IPS DF 4.7 (cell line): Measurements from ENCODE around the gene MRPL54.

Experiments
- DNase-seq: peaks from one replicate; pipeline ENCODE4 v3.0.0-alpha.2; 2013; ENCODE audit warnings: low spot score; ENCODE audit errors: extremely low read depth

The MRPL54 gene

GRCh38 chr19:3784607-3785450 lies 22.3 kb downstream of the MRPL54 start:
- DNase-seq = no peak

GRCh38 chr19:3785451-3785937 lies 23.0 kb downstream of the MRPL54 start:
- no peak for DNase-seq

- no peak for DNase-seq
These were observed 23.7 kb downstream of the MRPL54 start, which contains the start of gene MATK for GRCh38 chr19:3785938-3786824. TSS of gene MATK (minus strand) at chr19:3786381. CDS start at chr19:3785135, 1,246 bp downstream.

- no peak for DNase-seq
These were observed 26.7 kb downstream of the MRPL54 start for GRCh38 chr19:3788996-3789778.

- DNase-seq = no peak
These were observed 27.8 kb downstream of the MRPL54 start for GRCh38 chr19:3790209-3790734.

GRCh38 chr19:3790941-3791340 lies 28.5 kb downstream of the MRPL54 start:
- no peak for DNase-seq

GRCh38 chr19:3792114-3792513 lies 29.6 kb downstream of the MRPL54 start:
- no peak for DNase-seq

GRCh38 chr19:3793799-3794198 lies 31.3 kb downstream of the MRPL54 start:
- no peak for DNase-seq

GRCh38 chr19:3796358-3796757 lies 33.9 kb downstream of the MRPL54 start:
- no peak for DNase-seq

- no peak for DNase-seq
These were observed 35.7 kb downstream of the MRPL54 start for GRCh38 chr19:3798137-3798536.

GRCh38 chr19:3800996-3801395 lies 38.5 kb downstream of the MRPL54 start:
- DNase-seq = no peak

- DNase-seq = no peak
These were observed 39.1 kb downstream of the MRPL54 start for GRCh38 chr19:3801412-3802096.

- no peak for DNase-seq
These were observed 40.8 kb downstream of the MRPL54 start for GRCh38 chr19:3803114-3803888.

- DNase-seq = no peak
These were observed 41.5 kb downstream of the MRPL54 start for GRCh38 chr19:3803986-3804385.

GRCh38 chr19:3804429-3804828 lies 41.9 kb downstream of the MRPL54 start:
- DNase-seq = no peak

- DNase-seq = no peak
These were observed 43.4 kb downstream of the MRPL54 start for GRCh38 chr19:3805859-3806258.

- DNase-seq = no peak
These were observed 44.6 kb downstream of the MRPL54 start for GRCh38 chr19:3807131-3807480.

GRCh38 chr19:3807574-3808354 lies 45.3 kb downstream of the MRPL54 start:
- no peak for DNase-seq
